ENCODE results near the gene IL22RA1. TPM values are rescaled to one million over a fixed set of nuclear protein-coding genes. Genes with fewer than 3 reads are reported as not detected.

IL22RA1 gene
- total RNA-seq, 5 donors from 2014 or later (not counting 1 experiment from before 2014, with no cell fraction given): 0.13 to 0.15 TPM; not detected in 3

GRCh38 chr1:24169286-24169685 is 26.3 kb upstream of the IL22RA1 start:
- POLR2A ChIA-PET: no interaction called here
- CTCF ChIA-PET: no interaction called here
- H3K4me1 ChIP-seq (ENCODE audit: control insufficient read depth in 1 of 2, extremely low read depth in 1 of 2, insufficient read depth in 2 of 2, low read length in 2 of 2): no peaks in the 10 kb centered on the region
- H3K4me3 Mint-ChIP-seq: no peak overlapping the region
- no peaks in the 10 kb centered on the region for H3K9me3 Mint-ChIP-seq
- no peaks in the 10 kb centered on the region for H3K9me3 ChIP-seq
- 90% methylated on average over 11 of the region's 12 CpGs for WGBS (ENCODE audit: insufficient coverage)
- no peaks in the 10 kb centered on the region for H3K27me3 ChIP-seq (replicated peaks in 1 of 2; ENCODE audit: control insufficient read depth in 2 of 2, extremely low read depth in 1 of 2, insufficient read depth in 2 of 2, low read length in 1 of 2)
- H3K27ac ChIP-seq (ENCODE audit: low read length): no peak overlapping the region
- ATAC-seq (replicated peaks in 1 of 4) (no peak), DNase-seq (no peak)
- H3K36me3 Mint-ChIP-seq: peaks cover 23% of the 10 kb centered on the region
- peaks cover 0 to 11% of the 10 kb centered on the region in 2 donors for H3K36me3 ChIP-seq (ENCODE audit: control insufficient read depth in 2 of 2, extremely low read depth in 1 of 2, insufficient read depth in 1 of 2, low read length in 1 of 2)
- H3K4me3 ChIP-seq (ENCODE audit: control insufficient read depth in 1 of 2, extremely low read depth in 1 of 2, low read length in 1 of 2): no peak overlapping the region
- H3K27me3 Mint-ChIP-seq: no peaks in the 10 kb centered on the region
- H3K4me1 Mint-ChIP-seq: peaks cover 0 to 5% (median 0%) of the 10 kb centered on the region in 3 donors
- no peak overlapping the region for H3K27ac Mint-ChIP-seq

- ATAC-seq (replicated peaks in 1 of 4) (no peak), DNase-seq (no peak)
- H3K4me3 ChIP-seq (ENCODE audit: control insufficient read depth in 1 of 2, extremely low read depth in 1 of 2, low read length in 1 of 2): no peak overlapping the region
- H3K36me3 ChIP-seq (ENCODE audit: control insufficient read depth in 2 of 2, extremely low read depth in 1 of 2, insufficient read depth in 1 of 2, low read length in 1 of 2): peaks cover 0 to 11% of the 10 kb centered on the region in 2 donors
- Mint-ChIP-seq H3K27ac (no peak overlapping the region), H3K4me3 (no peak overlapping the region), H3K36me3 (peaks cover 21% of the 10 kb centered on the region), H3K27me3 (no peaks in the 10 kb centered on the region), H3K4me1 (no peaks in the 10 kb centered on the region), H3K9me3 (no peaks in the 10 kb centered on the region)
- 93% methylated on average over 6 of the region's 7 CpGs for WGBS (ENCODE audit: insufficient coverage)
- ChIA-PET CTCF (interaction anchor here in 1 of 2 donors (0.7 kb wide), 1 partner anchor 377 kb away, joined by 4 read pairs; no protein-coding TSS in a partner anchor), POLR2A (no interaction called here)
- H3K9me3 ChIP-seq: no peaks in the 10 kb centered on the region
- no peaks in the 10 kb centered on the region for H3K27me3 ChIP-seq (replicated peaks in 1 of 2; ENCODE audit: control insufficient read depth in 2 of 2, extremely low read depth in 1 of 2, insufficient read depth in 2 of 2, low read length in 1 of 2)
- H3K4me1 ChIP-seq (ENCODE audit: control insufficient read depth in 1 of 2, extremely low read depth in 1 of 2, insufficient read depth in 2 of 2, low read length in 2 of 2): no peaks in the 10 kb centered on the region
- H3K27ac ChIP-seq (ENCODE audit: low read length): no peak overlapping the region
Measured at GRCh38 chr1:24168245-24168644, 25.3 kb upstream of the IL22RA1 start.

- no peaks in the 10 kb centered on the region for H3K4me1 ChIP-seq (ENCODE audit: control insufficient read depth in 1 of 2, extremely low read depth in 1 of 2, insufficient read depth in 2 of 2, low read length in 2 of 2)
- Mint-ChIP-seq H3K4me3 (no peak overlapping the region), H3K4me1 (peaks cover 0 to 4% (median 0%) of the 10 kb centered on the region in 3 donors), H3K36me3 (peaks cover 21% of the 10 kb centered on the region), H3K27ac (no peak overlapping the region), H3K9me3 (no peaks in the 10 kb centered on the region), H3K27me3 (no peaks in the 10 kb centered on the region)
- no peak for ATAC-seq (replicated peaks in 1 of 4)
- ChIA-PET POLR2A (no interaction called here), CTCF (no interaction called here)
- 62% methylated on average over 3 of the region's 4 CpGs for WGBS (ENCODE audit: insufficient coverage)
- no peaks in the 10 kb centered on the region for H3K27me3 ChIP-seq (replicated peaks in 1 of 2; ENCODE audit: control insufficient read depth in 2 of 2, extremely low read depth in 1 of 2, insufficient read depth in 2 of 2, low read length in 1 of 2)
- H3K27ac ChIP-seq (ENCODE audit: low read length): no peak overlapping the region
- no peak overlapping the region for H3K4me3 ChIP-seq (ENCODE audit: control insufficient read depth in 1 of 2, extremely low read depth in 1 of 2, low read length in 1 of 2)
- no peaks in the 10 kb centered on the region for H3K9me3 ChIP-seq
- H3K36me3 ChIP-seq (ENCODE audit: control insufficient read depth in 2 of 2, extremely low read depth in 1 of 2, insufficient read depth in 1 of 2, low read length in 1 of 2): peaks cover 0 to 11% of the 10 kb centered on the region in 2 donors
- no peak for DNase-seq
Measured at GRCh38 chr1:24167008-24167407, 24.1 kb upstream of the IL22RA1 start.

GRCh38 chr1:24165500-24165899 is 22.6 kb upstream of the IL22RA1 start:
- CTCF ChIA-PET: no interaction called here
- ATAC-seq (replicated peaks in 1 of 4) (no peak), DNase-seq (no peak)
- no peaks in the 10 kb centered on the region for H3K4me1 ChIP-seq (ENCODE audit: control insufficient read depth in 1 of 2, extremely low read depth in 1 of 2, insufficient read depth in 2 of 2, low read length in 2 of 2)
- no peak overlapping the region for H3K4me3 ChIP-seq (ENCODE audit: control insufficient read depth in 1 of 2, extremely low read depth in 1 of 2, low read length in 1 of 2)
- peaks cover 0 to 4% (median 0%) of the 10 kb centered on the region in 3 donors for H3K4me1 Mint-ChIP-seq
- 83% methylated on average over 1 of the region's 2 CpGs for WGBS (ENCODE audit: insufficient coverage)
- no peak overlapping the region for H3K27ac ChIP-seq (ENCODE audit: low read length)
- no peaks in the 10 kb centered on the region for H3K9me3 ChIP-seq
- H3K9me3 Mint-ChIP-seq: no peaks in the 10 kb centered on the region
- peaks cover 21% of the 10 kb centered on the region for H3K36me3 Mint-ChIP-seq
- no peak overlapping the region for H3K4me3 Mint-ChIP-seq
- H3K36me3 ChIP-seq (ENCODE audit: control insufficient read depth in 2 of 2, extremely low read depth in 1 of 2, insufficient read depth in 1 of 2, low read length in 1 of 2): peaks cover 0 to 11% of the 10 kb centered on the region in 2 donors
- no peaks in the 10 kb centered on the region for H3K27me3 ChIP-seq (replicated peaks in 1 of 2; ENCODE audit: control insufficient read depth in 2 of 2, extremely low read depth in 1 of 2, insufficient read depth in 2 of 2, low read length in 1 of 2)
- POLR2A ChIA-PET: no interaction called here
- H3K27me3 Mint-ChIP-seq: no peaks in the 10 kb centered on the region
- H3K27ac Mint-ChIP-seq: no peak overlapping the region

GRCh38 chr1:24164004-24164403 is 21.1 kb upstream of the IL22RA1 start:
- no peak overlapping the region for H3K27ac Mint-ChIP-seq
- H3K4me3 ChIP-seq (ENCODE audit: control insufficient read depth in 1 of 2, extremely low read depth in 1 of 2, low read length in 1 of 2): no peak overlapping the region

GRCh38 chr1:24162201-24162600 is 19.3 kb upstream of the IL22RA1 start:
- ChIA-PET POLR2A (no interaction called here), CTCF (no interaction called here)
- DNase-seq (no peak), ATAC-seq (replicated peaks in 1 of 4) (no peak)
- no peak overlapping the region for H3K4me3 ChIP-seq (ENCODE audit: control insufficient read depth in 1 of 2, extremely low read depth in 1 of 2, low read length in 1 of 2)
- H3K4me1 ChIP-seq (ENCODE audit: control insufficient read depth in 1 of 2, extremely low read depth in 1 of 2, insufficient read depth in 2 of 2, low read length in 2 of 2): no peaks in the 10 kb centered on the region
- H3K36me3 Mint-ChIP-seq: peaks cover 17% of the 10 kb centered on the region
- H3K4me1 Mint-ChIP-seq: peaks cover 0 to 4% (median 0%) of the 10 kb centered on the region in 3 donors
- H3K9me3 Mint-ChIP-seq: no peaks in the 10 kb centered on the region
- H3K27me3 ChIP-seq (replicated peaks in 1 of 2; ENCODE audit: control insufficient read depth in 2 of 2, extremely low read depth in 1 of 2, insufficient read depth in 2 of 2, low read length in 1 of 2): no peaks in the 10 kb centered on the region
- H3K27ac Mint-ChIP-seq: no peak overlapping the region
- no peaks in the 10 kb centered on the region for H3K27me3 Mint-ChIP-seq
- H3K4me3 Mint-ChIP-seq: no peak overlapping the region
- H3K27ac ChIP-seq (ENCODE audit: low read length): no peak overlapping the region
- peaks cover 0 to 13% of the 10 kb centered on the region in 2 donors for H3K36me3 ChIP-seq (ENCODE audit: control insufficient read depth in 2 of 2, extremely low read depth in 1 of 2, insufficient read depth in 1 of 2, low read length in 1 of 2)
- 70% methylated on average over 2 of the region's 5 CpGs for WGBS (ENCODE audit: insufficient coverage)
- H3K9me3 ChIP-seq: no peaks in the 10 kb centered on the region

More at GRCh38 chr1:24164004-24164403, 21.1 kb upstream of the IL22RA1 start:
- Mint-ChIP-seq H3K9me3 (no peaks in the 10 kb centered on the region), H3K4me1 (peaks cover 0 to 4% (median 0%) of the 10 kb centered on the region in 3 donors), H3K27me3 (no peaks in the 10 kb centered on the region), H3K4me3 (no peak overlapping the region), H3K36me3 (peaks cover 21% of the 10 kb centered on the region)
- peaks cover 0 to 11% of the 10 kb centered on the region in 2 donors for H3K36me3 ChIP-seq (ENCODE audit: control insufficient read depth in 2 of 2, extremely low read depth in 1 of 2, insufficient read depth in 1 of 2, low read length in 1 of 2)
- no peak overlapping the region for H3K27ac ChIP-seq (ENCODE audit: low read length)
- H3K27me3 ChIP-seq (replicated peaks in 1 of 2; ENCODE audit: control insufficient read depth in 2 of 2, extremely low read depth in 1 of 2, insufficient read depth in 2 of 2, low read length in 1 of 2): no peaks in the 10 kb centered on the region
- POLR2A ChIA-PET: no interaction called here
- no peak for ATAC-seq (replicated peaks in 1 of 4)
- H3K4me1 ChIP-seq (ENCODE audit: control insufficient read depth in 1 of 2, extremely low read depth in 1 of 2, insufficient read depth in 2 of 2, low read length in 2 of 2): no peaks in the 10 kb centered on the region
- H3K9me3 ChIP-seq: no peaks in the 10 kb centered on the region
- CTCF ChIA-PET: interaction anchor here in 1 of 2 donors (0.8 kb wide), 1 partner anchor 10 kb away, joined by 4 read pairs; no protein-coding TSS in a partner anchor
- WGBS (ENCODE audit: insufficient coverage): 100% methylated on average over 2 of the region's 3 CpGs
- DNase-seq: no peak

GRCh38 chr1:24161270-24161669 is 18.3 kb upstream of the IL22RA1 start:
- no peak overlapping the region for H3K27ac ChIP-seq (ENCODE audit: low read length)
- Mint-ChIP-seq H3K36me3 (peaks cover 16% of the 10 kb centered on the region), H3K4me3 (no peak overlapping the region)

More at GRCh38 chr1:24161270-24161669, 18.3 kb upstream of the IL22RA1 start:
- ATAC-seq (replicated peaks in 1 of 4): no peak
- 93% methylated on average over 2 of the region's 4 CpGs for WGBS (ENCODE audit: insufficient coverage)
- CTCF ChIA-PET: no interaction called here
- Histone ChIP-seq H3K9me3 (no peaks in the 10 kb centered on the region), H3K4me3 (ENCODE audit: control insufficient read depth in 1 of 2, extremely low read depth in 1 of 2, low read length in 1 of 2) (no peak overlapping the region), H3K4me1 (ENCODE audit: control insufficient read depth in 1 of 2, extremely low read depth in 1 of 2, insufficient read depth in 2 of 2, low read length in 2 of 2) (no peaks in the 10 kb centered on the region), H3K36me3 (ENCODE audit: control insufficient read depth in 2 of 2, extremely low read depth in 1 of 2, insufficient read depth in 1 of 2, low read length in 1 of 2) (peaks cover 0 to 15% of the 10 kb centered on the region in 2 donors), H3K27me3 (replicated peaks in 1 of 2; ENCODE audit: control insufficient read depth in 2 of 2, extremely low read depth in 1 of 2, insufficient read depth in 2 of 2, low read length in 1 of 2) (no peaks in the 10 kb centered on the region)
- no peaks in the 10 kb centered on the region for H3K9me3 Mint-ChIP-seq
- DNase-seq: no peak
- no peaks in the 10 kb centered on the region for H3K27me3 Mint-ChIP-seq
- no peak overlapping the region for H3K27ac Mint-ChIP-seq
- POLR2A ChIA-PET: no interaction called here
- H3K4me1 Mint-ChIP-seq: peaks cover 0 to 4% (median 0%) of the 10 kb centered on the region in 3 donors
